Lung (tissue), 12 donors: ENCODE results near the gene TRMT61A. TPM values are rescaled to one million over a fixed set of nuclear protein-coding genes. Genes with fewer than 3 reads are reported as not detected.

Experiments
- ATAC-seq: fragments of 200-7000 bp; cut with Tn5 transposase; one replicate; pipeline ENCODE4 v1.9.1; 2020; ENCODE audit warnings: moderate number of reproducible peaks; ENCODE audit not compliant: insufficient read depth, low FRiP score
- DNase-seq, 3 donors: peaks; one replicate each; pipeline ENCODE4 v3.0.0-alpha.2; 2013 to 2017
- H3K27ac ChIP-seq, 2 donors: one replicate each; pipeline ENCODE4 v1.5.1; 2013; ENCODE audit warnings: mild to moderate bottlenecking in 2 of 2, moderate library complexity in 2 of 2, control low read depth in 1 of 2, inconsistent platforms in 1 of 2, low read depth in 1 of 2, low read length in 1 of 2
- H3K27me3 ChIP-seq, 3 donors: one replicate each; pipeline ENCODE4 v1.5.1; 2013; ENCODE audit warnings: low read length in 2 of 3; ENCODE audit not compliant: control insufficient read depth in 3 of 3, insufficient read depth in 3 of 3
- H3K36me3 ChIP-seq, 4 donors: one replicate each; pipeline ENCODE4 v1.5.1; 2013; ENCODE audit warnings: low read length in 4 of 4, mild to moderate bottlenecking in 1 of 4, moderate library complexity in 1 of 4; ENCODE audit not compliant: control insufficient read depth in 4 of 4, insufficient read depth in 4 of 4
- H3K4me1 ChIP-seq, 5 donors: one replicate each; pipeline ENCODE4 v1.5.1; 2013; ENCODE audit warnings: low read length in 5 of 5, mild to moderate bottlenecking in 2 of 5, moderate library complexity in 1 of 5; ENCODE audit not compliant: control insufficient read depth in 5 of 5, insufficient read depth in 5 of 5
- H3K4me3 ChIP-seq: one replicate; pipeline ENCODE4 v1.5.1; 2013; ENCODE audit warnings: mild to moderate bottlenecking, control low read depth, moderate library complexity
- H3K9ac ChIP-seq, 2 donors: one replicate each; pipeline ENCODE4 v1.5.1; 2013; ENCODE audit warnings: low read length in 2 of 2, control low read depth in 1 of 2; ENCODE audit not compliant: insufficient read depth in 1 of 2
- H3K9me3 ChIP-seq, 4 donors: one replicate each; pipeline ENCODE4 v1.5.1; 2013; ENCODE audit warnings: low read length in 3 of 4, mild to moderate bottlenecking in 1 of 4, moderate library complexity in 1 of 4; ENCODE audit not compliant: control insufficient read depth in 4 of 4, insufficient read depth in 3 of 4
- WGBS, 2 donors: extraction: QIAGEN DNeasy Blood & Tissue Kit; methylation state at CpG; one replicate each; pipeline ENCODE4 v1.1.7; 2013; 5-methylcytosine and 5-hydroxymethylcytosine counted together
- polyA plus RNA-seq, 2 donors: library from polyadenylated mRNA; stranded (reverse); fragments of 200-250 nt; gene quantifications; one replicate each; pipeline ENCODE4 v1.2.1, GENCODE V29; 2013
- total RNA-seq, 2 donors: library from RNA; depleted of rRNA in 1 of 2; stranded (reverse); fragments of >200 nt in 1 of 2; gene quantifications; one replicate each; pipeline ENCODE4 v1.2.1, GENCODE V29; 2014 to 2021
- TF ChIP-seq, protein P1 (sequence below): IDR thresholded peaks from 2 replicates; pipeline ENCODE4 v1.5.1; 2012; ENCODE audit warnings: mild to moderate bottlenecking; ENCODE audit errors: control extremely low read depth, extremely low read depth
- donor health status: control.
- donor health status: control.
- donor health status: Bipolar disorder and iron deficiency.
- donor health status: healthy.
- donor health status: DM: yes; HTN: yes; CAD: no.

TRMT61A gene
- total and polyA plus RNA-seq, 4 donors = 11.9 to 21.5 (median 16.0) TPM

GRCh38 chr14:103519043-103519836 lies 9.8 kb upstream of the TRMT61A start:
- H3K27me3 ChIP-seq = no peaks in the 10 kb centered on the region
- DNase-seq = no peak
- TF ChIP-seq, protein P1, sequence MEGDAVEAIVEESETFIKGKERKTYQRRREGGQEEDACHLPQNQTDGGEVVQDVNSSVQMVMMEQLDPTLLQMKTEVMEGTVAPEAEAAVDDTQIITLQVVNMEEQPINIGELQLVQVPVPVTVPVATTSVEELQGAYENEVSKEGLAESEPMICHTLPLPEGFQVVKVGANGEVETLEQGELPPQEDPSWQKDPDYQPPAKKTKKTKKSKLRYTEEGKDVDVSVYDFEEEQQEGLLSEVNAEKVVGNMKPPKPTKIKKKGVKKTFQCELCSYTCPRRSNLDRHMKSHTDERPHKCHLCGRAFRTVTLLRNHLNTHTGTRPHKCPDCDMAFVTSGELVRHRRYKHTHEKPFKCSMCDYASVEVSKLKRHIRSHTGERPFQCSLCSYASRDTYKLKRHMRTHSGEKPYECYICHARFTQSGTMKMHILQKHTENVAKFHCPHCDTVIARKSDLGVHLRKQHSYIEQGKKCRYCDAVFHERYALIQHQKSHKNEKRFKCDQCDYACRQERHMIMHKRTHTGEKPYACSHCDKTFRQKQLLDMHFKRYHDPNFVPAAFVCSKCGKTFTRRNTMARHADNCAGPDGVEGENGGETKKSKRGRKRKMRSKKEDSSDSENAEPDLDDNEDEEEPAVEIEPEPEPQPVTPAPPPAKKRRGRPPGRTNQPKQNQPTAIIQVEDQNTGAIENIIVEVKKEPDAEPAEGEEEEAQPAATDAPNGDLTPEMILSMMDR = no peak
- peak overlapping the region in 1 of 2 donors; percentile 33 for H3K27ac ChIP-seq
- H3K36me3 ChIP-seq = no peaks in the 10 kb centered on the region
- no peak overlapping the region for H3K4me3 ChIP-seq
- H3K9ac ChIP-seq = no peak overlapping the region
- no peaks in the 10 kb centered on the region for H3K9me3 ChIP-seq
- no peak for ATAC-seq
- WGBS, 2 donors = 35 to 39% methylated on average over 12 to 13 of the region's 13 CpGs
- H3K4me1 ChIP-seq = peaks cover 0 to 34% (median 21%) of the 10 kb centered on the region in 5 donors

- 73 to 84% methylated on average over 22 of the region's 22 CpGs for WGBS, 2 donors
- Histone ChIP-seq H3K4me1 (peaks cover 0 to 39% (median 21%) of the 10 kb centered on the region in 5 donors), H3K27me3 (no peaks in the 10 kb centered on the region), H3K4me3 (no peak overlapping the region), H3K9ac (no peak overlapping the region), H3K27ac (peak overlapping the region in 1 of 2 donors; percentile 30), H3K36me3 (no peaks in the 10 kb centered on the region), H3K9me3 (no peaks in the 10 kb centered on the region)
- TF ChIP-seq, protein P1 = no peak
- DNase-seq = no peak
- ATAC-seq = no peak
These were observed 9.2 kb upstream of the TRMT61A start for GRCh38 chr14:103519837-103520212.

DNA sequence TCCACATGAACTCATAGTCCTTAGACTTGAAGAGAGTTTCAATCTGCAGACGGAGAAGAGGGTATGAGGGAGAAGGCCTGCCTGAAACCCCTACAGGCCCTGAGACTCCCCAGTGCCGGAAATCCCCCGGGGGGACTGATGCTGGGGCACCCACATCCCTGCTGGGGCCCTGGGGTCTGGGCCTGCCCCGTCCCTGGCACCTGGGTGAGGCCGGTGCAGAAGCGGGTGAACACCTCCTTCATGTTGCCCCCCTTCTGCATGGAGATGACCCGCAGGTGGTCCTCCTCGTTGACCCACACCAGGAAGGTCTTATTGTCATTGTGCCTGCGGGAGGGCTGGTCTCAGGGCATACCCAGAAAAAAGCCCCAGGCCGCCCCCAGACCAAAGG lies 8.7 kb upstream of the TRMT61A start:
- no peak for ATAC-seq
- TF ChIP-seq, protein P1 = no peak
- Histone ChIP-seq H3K4me3 (no peak overlapping the region), H3K27ac (peak overlapping the region in 1 of 2 donors; percentile 80), H3K9ac (no peak overlapping the region), H3K4me1 (peaks cover 0 to 43% (median 21%) of the 10 kb centered on the region in 5 donors), H3K9me3 (no peaks in the 10 kb centered on the region), H3K36me3 (no peaks in the 10 kb centered on the region), H3K27me3 (no peaks in the 10 kb centered on the region)
- no peak for DNase-seq
- 64 to 80% methylated on average over 10 of the region's 10 CpGs for WGBS, 2 donors
